GM19438 (cell line): Measurements from ENCODE around the gene OR52A1.
"Not testable (repeated sequence)": the region's sequence is repeated elsewhere in the genome, so short reads cannot be mapped to it uniquely, and the experiment has no call there.

Experiments
- ATAC-seq: cut with Tn5 transposase; IDR thresholded peaks from one replicate; pipeline ENCODE4 v1.9.1; 2021; ENCODE audit warnings: low read depth; ENCODE audit not compliant: unreplicated experiment

OR52A1 gene

DNA sequence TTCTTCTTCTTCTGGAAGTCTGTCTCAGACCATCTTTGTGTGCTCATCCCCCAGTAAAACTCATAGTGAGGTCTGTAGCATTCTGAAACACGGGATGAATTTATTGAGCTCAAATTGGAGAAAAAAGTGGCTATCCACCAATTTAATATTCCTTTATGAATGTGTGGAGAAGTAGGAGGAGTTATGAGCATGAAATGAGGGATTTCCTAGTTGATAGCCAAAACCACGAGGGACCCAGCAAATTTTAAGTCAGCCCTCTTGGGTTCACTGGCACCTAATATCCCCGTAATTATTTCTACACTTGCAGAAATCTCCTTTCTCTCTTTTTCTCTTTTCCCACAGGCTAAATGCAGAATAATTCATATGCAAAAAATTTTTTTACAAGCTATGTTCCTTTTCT lies at the start of gene OR52A1:
Gene OR52A1, minus strand, starts transcription at position 101 of the 400 bp plus-strand sequence. CDS start 2,388 bp downstream, outside the sequence.
- ATAC-seq = no peak

DNA sequence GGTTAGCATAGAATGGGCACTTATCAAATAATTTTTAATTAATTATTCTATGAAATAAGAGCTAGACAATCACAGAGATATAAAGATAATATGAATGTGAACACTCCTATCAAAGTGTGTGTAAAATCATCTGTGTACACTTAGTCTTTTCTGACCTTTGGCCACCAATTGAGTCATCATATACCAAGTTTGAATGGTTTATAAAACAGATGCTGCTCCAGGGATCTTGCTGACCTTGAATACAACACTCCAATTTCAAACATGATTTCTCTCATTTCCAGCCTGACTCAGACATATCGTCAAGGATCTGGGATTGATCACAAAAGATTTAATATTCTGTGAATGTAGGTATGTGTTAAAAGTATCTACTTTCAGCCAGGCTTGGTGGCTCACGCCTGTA lies 48.8 kb upstream of the OR52A1 start:
- ATAC-seq = no peak

DNA sequence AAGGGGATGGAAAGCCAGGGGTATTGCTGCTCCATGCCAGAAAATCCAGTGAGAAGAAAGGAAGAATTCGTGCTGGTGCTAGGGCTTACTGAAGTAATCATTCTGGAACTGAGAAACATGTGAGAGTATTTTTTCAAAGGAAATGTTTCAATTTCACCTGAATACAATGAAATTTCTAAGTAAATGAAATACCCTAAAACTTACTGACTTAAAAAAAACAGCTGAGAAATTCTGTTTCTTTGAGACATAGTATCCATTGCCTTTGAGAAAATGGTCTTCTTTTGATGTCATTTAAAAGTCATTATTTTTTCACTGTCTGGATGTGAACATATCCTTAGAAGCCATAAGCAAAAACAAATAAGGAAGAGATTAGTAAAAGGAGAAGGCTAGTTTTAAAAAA lies 46.0 kb upstream of the OR52A1 start, which contains the start of gene OR51V1:
Gene OR51V1, minus strand, starts transcription at position 101 of the 400 bp plus-strand sequence. Its CDS starts 0 bp downstream, at position 101.
- no peak for ATAC-seq

DNA sequence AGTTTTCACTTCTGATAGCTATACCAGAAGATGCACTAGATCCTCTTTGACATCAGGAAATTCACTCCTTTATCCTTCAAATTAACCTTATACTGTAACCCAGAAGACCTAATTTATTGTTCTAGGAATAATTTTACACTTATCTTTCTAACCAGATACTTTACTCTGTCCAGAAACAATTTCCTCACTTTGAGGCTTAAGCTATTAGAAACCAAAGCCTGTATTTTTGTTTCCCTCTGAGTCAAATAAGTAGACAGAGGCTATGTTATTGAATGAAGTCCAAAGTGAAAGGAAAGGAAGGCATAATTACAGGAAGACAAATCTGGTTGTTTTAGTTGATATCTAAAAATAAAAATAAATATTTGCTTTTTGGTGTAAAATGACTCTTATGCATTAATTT lies 43.7 kb upstream of the OR52A1 start:
- no peak for ATAC-seq

DNA sequence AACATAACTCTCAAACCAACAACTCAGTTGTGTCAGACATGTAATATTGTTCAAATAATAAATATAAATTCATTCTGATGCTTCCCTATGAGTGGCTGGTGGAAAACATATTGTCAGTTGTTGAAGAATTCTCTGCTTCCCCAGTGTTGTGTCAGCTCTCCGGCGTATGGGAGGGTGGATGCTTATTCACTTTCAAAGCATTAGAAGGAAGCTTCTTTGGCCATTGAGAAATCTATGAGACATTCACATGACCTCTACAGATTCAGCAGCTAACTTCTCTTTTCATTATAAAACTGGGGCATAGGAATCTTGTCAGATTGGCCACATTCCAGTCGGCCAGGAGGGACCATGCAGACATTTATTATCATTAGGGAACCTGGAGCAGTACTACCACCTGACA lies 43.0 kb upstream of the OR52A1 start:
- no peak for ATAC-seq

DNA sequence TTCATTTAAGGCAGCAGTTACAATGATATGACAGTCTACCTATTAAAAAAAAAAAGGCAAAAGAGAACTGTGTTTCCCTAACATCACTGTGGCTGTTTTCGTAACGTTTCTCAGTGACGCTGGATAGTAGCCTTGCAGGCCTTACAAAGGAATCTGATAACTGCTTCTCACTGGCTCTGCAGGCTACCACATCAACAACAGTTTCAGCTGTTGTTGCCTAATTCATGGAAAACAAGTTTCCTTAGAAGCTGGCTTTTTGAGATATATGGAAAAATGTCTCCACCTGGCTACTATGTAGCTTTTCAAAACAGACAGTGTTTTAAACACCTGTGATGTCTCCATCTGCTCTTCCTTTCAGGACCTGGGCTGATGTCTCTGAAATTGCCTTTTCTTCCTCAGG lies 42.2 kb upstream of the OR52A1 start:
- no peak for ATAC-seq

DNA sequence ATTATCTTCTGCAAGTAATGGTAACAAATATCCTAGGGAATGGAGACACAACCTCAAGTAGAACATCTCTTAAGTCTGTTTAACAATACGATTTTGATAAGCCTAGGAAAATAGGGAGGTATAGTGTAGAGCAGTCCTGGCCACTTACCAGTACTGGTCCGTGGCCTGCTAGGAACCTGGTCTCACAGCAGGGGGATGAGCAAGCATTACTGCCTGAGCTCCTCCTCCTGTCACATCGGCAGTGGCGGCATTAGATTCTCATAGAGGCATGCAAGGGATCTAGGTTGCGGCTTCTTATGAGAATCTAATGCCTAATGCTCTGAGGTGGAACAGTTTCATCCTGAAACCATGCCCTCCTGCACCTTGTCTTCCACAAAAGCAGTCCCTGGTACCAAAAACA lies 41.5 kb upstream of the OR52A1 start:
- ATAC-seq = no peak

DNA sequence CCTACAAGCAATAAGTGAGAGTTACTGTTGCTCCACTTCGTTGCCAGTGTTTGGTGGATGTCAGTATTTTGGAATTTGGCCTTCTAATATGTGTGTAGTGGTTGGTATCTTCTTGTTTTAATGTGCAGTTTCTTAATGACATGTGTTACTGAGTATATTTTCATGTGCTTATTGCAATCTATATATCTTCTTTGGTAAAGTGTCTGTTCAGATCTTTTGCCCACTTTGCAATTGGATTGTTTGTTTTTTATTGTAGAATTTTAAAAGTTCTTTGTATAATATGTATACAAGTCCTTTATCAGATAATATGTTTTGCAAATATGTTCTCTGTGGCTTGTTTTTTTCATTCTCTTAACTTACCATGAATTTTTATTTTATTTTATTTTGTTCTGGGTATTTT lies 38.2 kb upstream of the OR52A1 start:
- no peak for ATAC-seq

DNA sequence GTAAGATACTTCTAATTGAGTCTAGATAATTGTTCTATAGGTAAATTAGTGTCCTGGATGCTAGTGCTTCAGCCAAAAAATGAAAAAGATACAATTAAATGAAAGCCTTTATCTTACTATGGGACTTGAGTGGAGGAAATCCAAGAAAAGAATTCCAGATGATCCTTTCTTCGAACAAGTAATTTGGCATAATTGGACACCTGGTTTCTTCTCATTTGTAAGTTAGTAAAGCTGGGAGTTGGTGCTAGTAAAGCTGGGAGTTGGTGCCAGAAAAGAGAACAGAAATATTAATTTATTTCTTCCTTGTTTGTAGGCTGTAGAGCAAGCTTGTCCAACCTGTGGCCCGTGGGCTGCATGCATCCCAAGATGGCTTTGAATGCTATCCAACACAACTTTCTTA lies 33.6 kb upstream of the OR52A1 start:
- no peak for ATAC-seq

DNA sequence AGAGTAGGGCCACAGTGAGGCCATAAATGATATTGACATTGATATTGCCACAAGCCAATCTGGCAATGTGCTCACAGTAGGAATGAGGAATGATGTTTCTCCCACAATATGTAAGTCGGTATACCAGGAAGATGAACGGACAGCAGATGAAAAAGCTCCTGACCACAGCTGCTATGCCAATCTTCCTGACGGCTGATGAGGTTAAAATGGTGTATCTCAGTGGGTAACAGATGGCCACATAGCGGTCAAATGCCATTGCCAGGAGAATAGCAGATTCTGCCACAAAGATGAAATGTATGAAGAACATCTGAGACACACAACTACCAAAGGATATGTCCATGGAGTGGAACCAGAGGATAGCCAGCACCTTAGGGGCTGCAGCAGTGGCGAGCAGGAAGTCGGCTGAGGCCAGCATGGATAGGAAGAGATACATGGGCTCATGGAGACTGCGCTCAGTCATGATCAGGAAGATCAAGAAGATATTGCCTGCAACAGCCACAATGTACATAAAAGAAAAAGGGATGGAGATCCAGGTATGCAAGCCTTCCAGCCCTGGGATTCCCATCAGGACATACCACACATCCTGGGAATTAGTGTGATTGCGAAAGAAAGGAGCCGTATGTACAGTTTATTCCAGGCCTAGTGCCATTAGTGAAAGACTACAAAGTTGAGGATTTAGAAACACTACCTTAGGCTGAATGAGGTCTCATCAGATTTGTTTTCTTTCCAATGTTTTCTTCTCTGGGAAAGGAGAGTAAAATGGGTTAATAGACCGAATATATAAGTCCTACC lies 23.7 kb upstream of the OR52A1 start:
- ATAC-seq = no peak

DNA sequence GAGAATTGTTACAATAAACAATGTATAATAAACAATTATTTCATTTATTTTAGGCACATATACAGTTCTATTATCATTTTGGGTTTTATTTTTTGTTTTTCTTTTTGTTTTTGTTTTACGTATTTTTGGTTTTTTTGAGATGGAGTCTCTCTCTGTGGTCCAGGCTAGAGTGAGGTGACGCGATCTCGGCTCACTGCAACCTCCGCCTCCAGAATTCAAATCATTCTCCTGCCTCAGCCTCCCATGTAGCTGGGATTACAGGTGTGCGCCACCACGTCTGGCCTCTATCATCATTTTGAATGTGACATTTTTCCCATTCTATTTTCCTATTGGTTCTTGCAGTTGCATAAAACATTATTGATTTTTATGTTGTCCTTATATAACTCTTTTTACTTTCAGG lies 20.4 kb upstream of the OR52A1 start:
- ATAC-seq = no peak

DNA sequence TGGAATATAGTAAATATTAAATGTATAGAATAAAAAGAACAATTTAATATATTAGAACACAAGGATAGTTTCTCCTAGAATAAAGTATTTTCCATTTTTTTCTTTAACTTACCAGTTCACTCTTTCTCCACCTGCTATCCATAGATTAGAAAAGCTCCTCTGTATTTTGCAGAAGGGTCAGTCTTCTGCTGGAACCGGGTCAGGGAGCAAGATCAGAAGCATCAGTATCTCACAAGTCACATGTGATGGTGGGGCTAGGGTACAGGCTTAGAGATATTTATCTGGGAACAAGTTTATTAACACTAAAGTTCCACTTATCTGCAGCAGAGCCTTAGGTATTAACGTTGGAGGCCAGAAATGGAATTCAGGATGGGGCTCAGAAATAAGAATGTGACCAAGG lies 17.3 kb upstream of the OR52A1 start:
- no peak for ATAC-seq

DNA sequence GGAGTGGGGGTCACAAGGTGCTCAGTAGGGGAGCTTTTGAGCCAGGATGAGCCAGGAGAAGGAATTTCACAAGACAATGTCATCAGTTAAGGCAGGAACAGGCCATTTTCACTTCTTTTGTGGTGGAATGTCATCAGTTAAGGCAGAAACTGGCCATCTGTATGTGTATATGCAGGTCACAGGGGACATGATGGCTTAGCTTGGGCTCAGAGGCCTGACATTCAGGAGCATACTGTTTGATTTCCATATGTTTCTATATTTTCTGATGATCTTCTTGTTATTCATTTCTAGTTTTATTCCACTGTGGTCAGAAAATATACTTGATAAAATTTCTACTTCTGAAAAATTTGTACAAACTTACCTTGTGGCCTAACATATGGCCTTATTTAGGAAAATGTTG lies 11.3 kb upstream of the OR52A1 start:
- ATAC-seq = not testable (repeated sequence)

DNA sequence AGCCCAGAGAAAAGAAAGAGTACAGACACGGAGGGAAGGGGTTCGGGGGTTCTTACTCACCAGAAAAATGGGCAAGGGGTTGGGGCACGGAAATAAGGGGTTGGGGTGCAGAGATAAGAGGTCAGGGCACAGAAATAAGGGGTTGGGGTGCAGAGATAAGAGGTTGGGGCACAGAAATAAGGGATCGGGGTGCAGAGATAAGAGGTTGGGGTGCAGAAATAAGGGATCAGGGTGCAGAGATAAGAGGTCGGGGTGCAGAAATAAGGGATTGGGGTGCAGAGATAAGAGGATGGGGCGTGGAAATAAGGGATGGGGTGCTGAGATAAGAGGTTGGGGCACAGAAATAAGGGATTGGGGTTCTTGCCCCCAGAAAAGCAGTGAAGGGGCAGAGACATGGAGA lies 10.2 kb upstream of the OR52A1 start:
- ATAC-seq = not testable (repeated sequence)

DNA sequence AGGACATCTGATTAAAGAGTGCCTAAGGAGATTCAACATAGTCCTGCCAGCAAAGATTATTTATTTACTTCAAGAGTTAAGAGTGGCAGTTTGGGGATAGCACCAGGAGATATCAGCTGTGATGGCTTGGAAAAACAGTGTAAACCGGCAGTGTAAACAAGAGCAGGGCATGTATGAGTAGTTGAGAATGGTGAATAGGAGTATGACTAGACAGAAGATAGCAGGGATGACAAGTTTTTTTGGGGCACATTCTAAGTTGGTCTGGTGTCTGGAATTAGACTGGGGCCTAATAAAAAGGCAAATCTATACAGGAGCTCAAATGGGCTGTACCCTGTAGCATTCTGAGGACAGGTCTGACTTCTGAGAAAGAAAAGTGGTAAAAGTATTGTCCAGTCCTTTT lies 6.5 kb upstream of the OR52A1 start:
- not testable (repeated sequence) for ATAC-seq

DNA sequence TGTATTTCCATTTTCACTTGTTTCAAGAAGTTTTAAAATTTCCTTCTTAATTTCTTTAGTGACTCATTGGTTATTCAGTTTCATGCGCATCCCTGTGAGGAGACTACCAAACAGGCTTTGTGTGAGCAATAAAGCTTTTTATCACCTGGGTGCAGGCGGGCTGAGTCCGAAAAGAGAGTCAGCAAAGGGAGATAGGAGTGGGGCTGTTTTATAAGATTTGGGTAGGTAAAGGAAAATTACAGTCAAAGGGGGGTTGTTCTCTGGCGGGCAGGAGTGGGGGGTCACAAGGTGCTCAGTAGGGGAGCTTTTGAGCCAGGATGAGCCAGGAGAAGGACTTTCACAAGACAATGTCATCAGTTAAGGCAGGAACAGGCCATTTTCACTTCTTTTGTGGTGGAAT lies 5.7 kb upstream of the OR52A1 start:
- not testable (repeated sequence) for ATAC-seq

DNA sequence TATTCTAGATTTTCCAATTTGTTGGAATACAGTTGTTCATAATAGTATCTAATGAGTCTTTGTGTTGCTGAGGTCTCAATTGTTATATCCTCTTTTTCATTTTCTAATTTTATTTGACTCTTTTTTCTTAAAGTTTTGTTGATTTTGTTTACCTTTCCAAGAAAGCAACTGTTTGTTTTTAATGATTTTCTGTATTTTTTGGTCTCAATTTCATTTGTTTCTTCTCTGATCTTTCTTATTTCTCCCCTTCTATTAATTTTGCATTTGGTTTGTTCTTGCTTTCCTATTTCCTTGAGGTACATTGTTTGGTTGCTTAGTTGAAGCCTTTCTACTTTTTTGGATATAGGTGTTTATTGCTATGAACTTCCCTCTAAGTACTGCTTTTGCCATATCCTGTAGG lies 5.2 kb upstream of the OR52A1 start:
- ATAC-seq = no peak

DNA sequence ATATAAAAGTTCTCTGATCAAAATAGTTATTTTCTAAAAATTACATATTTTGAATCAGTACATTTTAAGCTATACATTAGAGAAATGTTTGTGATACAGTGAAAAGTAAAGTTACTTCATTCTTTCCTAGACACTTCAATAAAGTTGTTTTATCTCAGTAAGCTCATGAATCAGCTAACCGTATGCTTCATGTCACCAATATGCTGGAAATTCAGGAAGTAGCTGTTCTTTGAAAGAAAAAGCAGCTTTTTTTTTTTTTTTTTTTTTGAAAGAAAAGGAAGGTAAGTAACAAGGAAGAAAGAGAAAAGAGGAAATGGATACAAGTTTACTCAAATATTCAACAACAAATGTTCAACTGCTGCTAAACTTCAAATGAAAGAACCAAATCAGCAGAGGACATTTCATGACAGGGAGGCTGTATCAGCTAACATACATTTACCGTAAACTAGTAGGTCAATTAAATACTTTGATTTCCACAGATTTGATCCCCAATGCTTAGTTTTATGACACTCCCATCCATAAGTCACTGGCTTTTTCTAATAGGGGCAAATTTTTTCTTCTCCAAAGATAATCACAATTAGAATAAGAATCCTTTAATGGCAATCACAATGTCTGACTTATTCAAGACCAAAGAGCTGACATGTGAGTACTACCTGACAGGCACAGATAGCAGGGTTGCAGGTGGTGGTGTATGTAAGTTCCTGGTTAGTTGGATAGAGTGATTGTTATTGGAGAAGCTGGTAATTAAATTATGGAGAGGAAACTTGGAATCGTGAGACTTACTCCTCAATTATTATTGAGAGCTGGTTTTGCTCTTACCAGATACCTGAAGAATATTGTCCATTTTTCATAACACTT lies 754 bp downstream of the OR52A1 start:
- no peak for ATAC-seq

DNA sequence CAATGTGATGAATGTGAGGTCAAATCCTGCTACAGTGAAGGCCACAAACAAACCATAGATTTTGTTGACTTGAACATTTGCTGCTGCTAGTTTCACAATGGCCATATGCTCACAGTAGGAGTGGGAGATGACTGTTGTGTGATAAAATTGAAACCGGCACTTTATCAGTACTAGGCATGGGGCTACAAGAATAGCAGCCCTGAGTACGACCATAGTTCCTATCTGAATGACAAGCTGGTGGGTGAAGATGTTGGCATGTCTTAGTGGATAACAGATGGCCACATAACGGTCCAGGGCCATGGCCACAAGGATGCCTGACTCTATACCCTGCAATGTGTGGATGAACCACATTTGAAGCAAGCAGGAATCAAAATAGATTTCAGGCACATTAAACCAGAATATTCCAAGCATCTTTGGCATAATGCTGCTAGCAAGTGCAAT lies 2.8 kb downstream of the OR52A1 start:
- no peak for ATAC-seq

DNA sequence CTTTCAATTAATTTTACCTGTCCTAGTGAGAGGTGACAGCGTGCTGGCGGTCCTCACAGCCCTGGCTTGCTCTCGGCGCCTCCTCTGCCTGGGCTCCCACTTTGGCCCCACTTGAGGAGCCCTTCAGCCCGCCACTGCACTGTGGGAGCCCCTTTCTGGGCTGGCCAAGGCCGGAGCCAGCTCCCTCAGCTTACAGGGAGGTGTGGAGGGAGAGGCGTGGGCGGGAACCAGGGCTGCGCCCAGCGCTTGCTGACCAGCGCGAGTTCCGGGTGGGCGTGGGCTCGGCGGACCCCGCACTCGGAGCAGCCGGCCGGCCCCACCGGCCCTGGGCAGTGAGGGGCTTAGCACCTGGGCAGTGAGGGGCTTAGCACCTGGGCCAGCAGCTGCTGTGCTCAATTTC lies 10.4 kb downstream of the OR52A1 start:
- ATAC-seq = not testable (repeated sequence)

DNA sequence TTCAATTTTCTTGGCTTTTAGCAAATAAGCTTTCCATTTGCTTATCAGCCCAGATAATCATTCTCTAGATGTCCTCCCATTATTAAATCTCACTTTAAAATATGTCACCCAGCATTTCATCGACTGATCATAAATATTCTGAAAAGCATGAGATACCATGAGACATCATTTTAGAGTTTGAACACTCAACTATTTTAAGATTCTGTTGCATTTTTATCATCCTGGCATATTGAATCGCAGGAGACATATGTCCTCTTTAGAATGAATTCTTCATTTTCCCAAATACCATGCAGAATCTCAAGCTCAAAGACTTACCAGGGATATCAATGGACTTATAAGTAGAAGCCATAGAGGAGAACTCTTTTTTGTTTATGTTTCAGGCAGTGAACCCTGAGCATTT lies 16.6 kb downstream of the OR52A1 start, which contains the start of gene OR52A5:
Gene OR52A5, minus strand, starts transcription at position 361 of the 400 bp plus-strand sequence. CDS start 5,714 bp downstream, outside the sequence.
- no peak for ATAC-seq
